B cell (primary cell): ENCODE data around the gene COL11A2. TPM values are rescaled to one million over a fixed set of nuclear protein-coding genes. Genes with fewer than 3 reads are reported as not detected.
A peak's percentile ranks its signal among the peaks of the same experiment; 100 is the strongest.

Source experiments
- ATAC-seq: fragments of 200-7000 bp; cut with Tn5 transposase; one replicate; pipeline ENCODE4 v1.10.0; 2021; ENCODE audit warnings: low read depth, mild to moderate bottlenecking, moderate number of reproducible peaks, moderate library complexity
- CTCF ChIA-PET: fragments of 350-600 bp; sonication (Branson Sonifier 250); formaldehyde crosslinking; loops from one replicate; lab custom pipeline; 2021; ENCODE audit warnings: antibody characterized with exemption, inconsistent platforms; lab: Charles Lee
- POLR2A ChIA-PET: fragments of 350-600 bp; sonication (Branson Sonifier 250); formaldehyde crosslinking; loops from one replicate; lab custom pipeline; 2021; ENCODE audit warnings: antibody characterized with exemption; lab: Charles Lee
- DNase-seq: peaks from one replicate; pipeline ENCODE4 v3.0.0; 2013
- H2AFZ ChIP-seq: 2 replicates; pipeline ENCODE4 v1.6.1; 2012; ENCODE audit warnings: mild to moderate bottlenecking, low read depth, low read length; ENCODE audit not compliant: insufficient read depth, poor library complexity, severe bottlenecking
- H3K27ac ChIP-seq, 2 donors: 1 replicate in 1 of 2; 2 replicates in 1 of 2; pipeline ENCODE4 v1.5.1; 2012 to 2013; ENCODE audit warnings: low read length in 2 of 2, mild to moderate bottlenecking in 2 of 2, moderate library complexity in 1 of 2
- H3K27me3 ChIP-seq, 4 experiments: fragments of 200-600 bp in 1 of 4; sonication (generic) in 1 of 4; replicated peaks in 1 of 4; 1 replicate in 2 of 4; 2 replicates in 2 of 4; pipeline versions ENCODE4 v1.6.1 to v1.7.0; 2013 to 2016; ENCODE audit warnings: low read length in 3 of 4, mild to moderate bottlenecking in 2 of 4, mixed read lengths in 1 of 4, moderate library complexity in 1 of 4; ENCODE audit not compliant: insufficient read depth in 4 of 4, control insufficient read depth in 3 of 4; ENCODE audit errors: control extremely low read depth in 1 of 4
- H3K36me3 ChIP-seq, 2 experiments: replicated peaks in 1 of 2; 1 replicate in 1 of 2; 2 replicates in 1 of 2; pipeline versions ENCODE4 v1.6.1 to v1.7.1; 2013; ENCODE audit warnings: low read length in 1 of 2; ENCODE audit not compliant: insufficient read depth in 2 of 2, control insufficient read depth in 1 of 2; ENCODE audit errors: control extremely low read depth in 1 of 2, extremely low read depth in 1 of 2
- H3K4me1 ChIP-seq, 2 donors: fragments of 200-600 bp in 1 of 2; sonication (generic) in 1 of 2; 1 replicate in 1 of 2; 2 replicates in 1 of 2; pipeline versions ENCODE4 v1.5.1 to v1.6.1; 2013 to 2017; ENCODE audit warnings: low read length in 2 of 2; ENCODE audit not compliant: control insufficient read depth in 2 of 2, insufficient read depth in 2 of 2
- H3K4me2 ChIP-seq: replicated peaks from 2 replicates; pipeline ENCODE3; 2012; ENCODE audit warnings: mild to moderate bottlenecking, low read depth, low read length; ENCODE audit not compliant: poor library complexity, severe bottlenecking
- H3K4me3 ChIP-seq, 5 experiments: fragments of 200-600 bp in 1 of 5; sonication (generic) in 1 of 5; 1 replicate in 3 of 5; 2 replicates in 2 of 5; pipeline versions ENCODE4 v1.5.1 to v1.7.0; 2011 to 2016; ENCODE audit warnings: low read length in 4 of 5, mild to moderate bottlenecking in 4 of 5, low read depth in 2 of 5, control low read depth in 1 of 5, moderate library complexity in 1 of 5; ENCODE audit not compliant: insufficient read depth in 1 of 5; ENCODE audit errors: control extremely low read depth in 1 of 5, extremely low read depth in 1 of 5
- H3K79me2 ChIP-seq: fragments of 200-600 bp; sonication (generic); one replicate; pipeline ENCODE4 v1.6.0; 2016; ENCODE audit warnings: low read length; ENCODE audit not compliant: control insufficient read depth, insufficient read depth
- H3K9ac ChIP-seq: fragments of 200-600 bp; sonication (generic); 2 replicates; pipeline ENCODE4 v1.6.1; 2017; ENCODE audit warnings: mild to moderate bottlenecking, low read length, moderate library complexity
- H3K9me3 ChIP-seq, 3 donors: one replicate each; pipeline versions ENCODE4 v1.6.1 to v1.7.1; 2013; ENCODE audit warnings: low read length in 2 of 3; ENCODE audit not compliant: control insufficient read depth in 2 of 3, insufficient read depth in 1 of 3; ENCODE audit errors: control extremely low read depth in 1 of 3
- H4K20me1 ChIP-seq: 2 replicates; pipeline ENCODE4 v1.6.0; 2012; ENCODE audit warnings: mild to moderate bottlenecking, low read length; ENCODE audit not compliant: insufficient read depth, control insufficient read depth, poor library complexity, severe bottlenecking
- H3K27ac Mint-ChIP-seq: one replicate; pipeline ENCODE4 v1.8.0; 2021; ENCODE audit warnings: mixed read lengths
- H3K27me3 Mint-ChIP-seq: one replicate; pipeline ENCODE4 v1.8.0; 2021; ENCODE audit warnings: mixed read lengths
- H3K4me1 Mint-ChIP-seq: one replicate; pipeline ENCODE4 v1.8.0; 2021; ENCODE audit warnings: mixed read lengths
- H3K4me3 Mint-ChIP-seq: one replicate; pipeline ENCODE4 v1.8.0; 2021; ENCODE audit warnings: mixed read lengths
- H3K9me3 Mint-ChIP-seq: one replicate; pipeline ENCODE4 v1.8.0; 2022; ENCODE audit warnings: mixed read lengths; ENCODE audit not compliant: insufficient read depth
- CTCF ChIP-seq: fragments of 200-600 bp; IDR thresholded peaks from one replicate; pipeline ENCODE4 v1.8.0; 2022; ENCODE audit warnings: antibody characterized with exemption, mild to moderate bottlenecking
- EZH2 ChIP-seq: IDR thresholded peaks from 2 replicates; pipeline ENCODE4 v1.6.1; 2012; ENCODE audit warnings: borderline replicate concordance, low read depth, mild to moderate bottlenecking, moderate library complexity, low read length; ENCODE audit not compliant: insufficient read depth, poor library complexity, severe bottlenecking
- WGBS: methylation state at CpG from one replicate; pipeline ENCODE4 v1.1.5; 2013; ENCODE audit warnings: missing lambda C conversion rate; ENCODE audit not compliant: insufficient coverage; 5-methylcytosine and 5-hydroxymethylcytosine counted together
- intact Hi-C: fragments of 100-400 bp; cut with micrococcal nuclease; formaldehyde crosslinking; loops from one replicate; pipeline ENCODE4 v1.10.0; 2022
- polyA plus RNA-seq: library from polyadenylated mRNA; depleted of rRNA; stranded (reverse); fragments of >200 nt; gene quantifications from 2 replicates; pipeline ENCODE4 v1.2.3, GENCODE V29; 2012
- total RNA-seq, 2 donors: library from RNA; stranded (reverse); fragments of 120-200 nt in 1 of 2; gene quantifications; 1 replicate in 1 of 2; 2 replicates in 1 of 2; pipeline versions ENCODE4 v1.2.3 to v1.2.4, GENCODE V29; 2013 to 2022

The COL11A2 gene
- total and polyA plus RNA-seq, 2 donors (not counting 1 experiment from before 2014, with no cell fraction given): 0.39 to 0.82 TPM

- peak; percentile 26 for DNase-seq
- WGBS: 17% methylated on average over 1 of the region's 9 CpGs
- peak overlapping the region; percentile 59 for H3K4me2 ChIP-seq
- Mint-ChIP-seq H3K27ac (peak overlapping the region; percentile 81), H3K4me3 (peak overlapping the region; percentile 81), H3K4me1 (peaks cover 54% of the 10 kb centered on the region), H3K9me3 (no peaks in the 10 kb centered on the region), H3K27me3 (peaks cover 3% of the 10 kb centered on the region)
- intact Hi-C loops: loop anchor here (1.0 kb wide), 1 partner anchor 130 kb away; no protein-coding TSS in a partner anchor
- no peaks in the 10 kb centered on the region for H4K20me1 ChIP-seq
- H3K27ac ChIP-seq: no peak overlapping the region
- no peaks in the 10 kb centered on the region for H3K9me3 ChIP-seq
- ChIA-PET CTCF (interaction anchor here (0.8 to 6.2 kb wide), 11 partner anchors 8 to 162 kb away, joined by 3 to 52 read pairs (median 5); no protein-coding TSS in a partner anchor), POLR2A (interaction anchor here (1.0 kb wide), 1 partner anchor 22 kb away, joined by 3 read pairs; no protein-coding TSS in a partner anchor)
- H3K4me3 ChIP-seq: peak overlapping the region in 1 of 5 experiments; percentile 32
- no peak for ATAC-seq
- TF ChIP-seq CTCF: no peak
- no peak for TF ChIP-seq EZH2
- no peak overlapping the region for H3K9ac ChIP-seq
- no peaks in the 10 kb centered on the region for H3K36me3 ChIP-seq
- H2AFZ ChIP-seq: peak overlapping the region; percentile 31
- peaks cover 4% of the 10 kb centered on the region for H3K79me2 ChIP-seq
- peaks cover 51 to 55% of the 10 kb centered on the region in 2 donors for H3K4me1 ChIP-seq
- H3K27me3 ChIP-seq: no peaks in the 10 kb centered on the region
Measured at GRCh38 chr6:33117811-33118277, 74.4 kb downstream of the COL11A2 start.
